ENCODE data around the gene PPIL1. TPM values are rescaled to one million over a fixed set of nuclear protein-coding genes. Genes with fewer than 3 reads are reported as not detected.
A peak's percentile ranks its signal among the peaks of the same experiment; 100 is the strongest.

The PPIL1 gene
- total RNA-seq, 4 donors from 2014 or later = 9.2 to 19.8 (median 13.0) TPM

GRCh38 chr6:36917541-36918193 is 43.1 kb upstream of the PPIL1 start:
- Histone ChIP-seq H3K4me1 (peaks cover 0 to 59% (median 6%) of the 10 kb centered on the region in 4 donors), H3K4me3 (no peak overlapping the region), H3K9me3 (no peaks in the 10 kb centered on the region), H3K36me3 (peaks cover 0 to 89% (median 0%) of the 10 kb centered on the region in 3 donors), H3K27ac (peak overlapping the region; percentile 60 to 93 (median 79)), H3K27me3 (no peaks in the 10 kb centered on the region)
- TF ChIP-seq POLR2A (IDR thresholded peaks at IDR 0.05) = no peak
- peak in 1 of 2 donors; percentile 59 for TF ChIP-seq EP300 (IDR thresholded peaks at IDR 0.05)
- TF ChIP-seq CTCF (IDR thresholded peaks at IDR 0.05) = peak in 1 of 5 experiments; percentile 8
- peak in 1 of 2 donors; percentile 59 for DNase-seq (ENCODE audit: low spot score in 2 of 2)
- 61 to 67% methylated on average over 10 of the region's 10 CpGs for WGBS, 2 donors

GRCh38 chr6:36916126-36916525 is 41.5 kb upstream of the PPIL1 start:
- H3K9me3 ChIP-seq = no peaks in the 10 kb centered on the region
- H3K27me3 ChIP-seq = no peaks in the 10 kb centered on the region
- 64% methylated on average over 2 of the region's 2 CpGs for WGBS, 2 donors
- H3K4me3 ChIP-seq = no peak overlapping the region
- peaks cover 0 to 68% (median 8%) of the 10 kb centered on the region in 4 donors for H3K4me1 ChIP-seq
- H3K27ac ChIP-seq = peak overlapping the region in 2 of 4 donors; percentile 88 to 93
- no peak for DNase-seq (ENCODE audit: low spot score in 2 of 2)
- TF ChIP-seq POLR2A (IDR thresholded peaks at IDR 0.05) (no peak), CTCF (IDR thresholded peaks at IDR 0.05) (no peak), EP300 (IDR thresholded peaks at IDR 0.05) (no peak)
- peaks cover 0 to 92% (median 0%) of the 10 kb centered on the region in 3 donors for H3K36me3 ChIP-seq

- Histone ChIP-seq H3K4me1 (peaks cover 0 to 68% (median 8%) of the 10 kb centered on the region in 4 donors), H3K36me3 (peaks cover 0 to 92% (median 0%) of the 10 kb centered on the region in 3 donors), H3K9me3 (no peaks in the 10 kb centered on the region), H3K4me3 (no peak overlapping the region), H3K27ac (no peak overlapping the region), H3K27me3 (no peaks in the 10 kb centered on the region)
- DNase-seq (ENCODE audit: low spot score in 2 of 2) = no peak
- WGBS, 2 donors = 63 to 78% methylated on average over 4 of the region's 4 CpGs
- TF ChIP-seq POLR2A (IDR thresholded peaks at IDR 0.05) (no peak), EP300 (IDR thresholded peaks at IDR 0.05) (no peak), CTCF (IDR thresholded peaks at IDR 0.05) (no peak)
Measured at GRCh38 chr6:36915599-36915998, 41.0 kb upstream of the PPIL1 start.

- Histone ChIP-seq H3K27me3 (no peaks in the 10 kb centered on the region), H3K4me3 (no peak overlapping the region), H3K36me3 (peaks cover 0 to 80% (median 0%) of the 10 kb centered on the region in 3 donors), H3K27ac (no peak overlapping the region), H3K4me1 (peaks cover 0 to 66% (median 8%) of the 10 kb centered on the region in 4 donors), H3K9me3 (no peaks in the 10 kb centered on the region)
- no peak for TF ChIP-seq EP300 (IDR thresholded peaks at IDR 0.05)
- TF ChIP-seq CTCF (IDR thresholded peaks at IDR 0.05) = no peak
- TF ChIP-seq POLR2A (IDR thresholded peaks at IDR 0.05) = no peak
- 67 to 71% methylated on average over 10 of the region's 10 CpGs for WGBS, 2 donors
- no peak for DNase-seq (ENCODE audit: low spot score in 2 of 2)
Measured at GRCh38 chr6:36914227-36914794, 39.7 kb upstream of the PPIL1 start.

GRCh38 chr6:36913082-36913481 is 38.5 kb upstream of the PPIL1 start:
- Histone ChIP-seq H3K27ac (peak overlapping the region in 3 of 4 donors; percentile 10 to 60 (median 43)), H3K27me3 (no peaks in the 10 kb centered on the region), H3K36me3 (peaks cover 0 to 67% (median 0%) of the 10 kb centered on the region in 3 donors), H3K4me3 (no peak overlapping the region), H3K9me3 (no peaks in the 10 kb centered on the region), H3K4me1 (peaks cover 0 to 55% (median 6%) of the 10 kb centered on the region in 4 donors)
- TF ChIP-seq CTCF (IDR thresholded peaks at IDR 0.05) (no peak), EP300 (IDR thresholded peaks at IDR 0.05) (no peak), POLR2A (IDR thresholded peaks at IDR 0.05) (no peak)
- DNase-seq (ENCODE audit: low spot score in 2 of 2) = no peak
- 70 to 79% methylated on average over 4 of the region's 4 CpGs for WGBS, 2 donors

Measured in tibial nerve (tissue), 4 donors.